SK-N-SH (cell line): ENCODE measurements around the gene INAVA. TPM values are rescaled to one million over a fixed set of nuclear protein-coding genes. Genes with fewer than 3 reads are reported as not detected.

ENCODE experiments used
- CTCF ChIA-PET: fragments of 300-600, 350-600 bp; formaldehyde crosslinking; extraction: SDS; loops from one replicate; lab custom pipeline; 2021; lab: Yijun Ruan, JAX
- POLR2A ChIA-PET: fragments of 350-600 bp; sonication (Branson Sonifier 250); formaldehyde crosslinking; extraction: SDS; loops from one replicate; lab custom pipeline; 2020; ENCODE audit warnings: antibody characterized with exemption, inconsistent platforms; lab: Yijun Ruan, JAX
- DNase-seq: peaks from one replicate; pipeline ENCODE4 v3.0.0; 2012
- H2AFZ ChIP-seq: fragments of 200-600 bp; sonication (generic); 2 replicates; pipeline ENCODE4 v1.8.1; 2016; ENCODE audit warnings: antibody characterized with exemption, mild to moderate bottlenecking, low read depth
- H3F3A ChIP-seq: fragments of 200-600 bp; sonication (generic); replicated peaks from 2 replicates; pipeline ENCODE3; 2016; ENCODE audit warnings: antibody characterized with exemption, mild to moderate bottlenecking; ENCODE audit not compliant: insufficient read depth
- H3K27ac ChIP-seq, 2 experiments: fragments of 200-500 bp in 1 of 2; fragments of 200-600 bp in 1 of 2; sonication (Bioruptor generic) in 1 of 2; sonication (generic), shearing (Covaris generic) in 1 of 2; 2 replicates each; pipeline versions ENCODE4 v1.5.1 to v1.6.1; 2014 to 2016; ENCODE audit warnings: low read depth in 2 of 2, inconsistent platforms in 1 of 2, low read length in 1 of 2, mild to moderate bottlenecking in 1 of 2, mixed read lengths in 1 of 2
- H3K27me3 ChIP-seq: fragments of 200-600 bp; sonication (generic), shearing (Covaris generic); 2 replicates; pipeline ENCODE4 v1.6.1; 2016; ENCODE audit warnings: mixed run types; ENCODE audit not compliant: insufficient read depth
- H3K36me3 ChIP-seq, 2 experiments: fragments of 200-500 bp in 1 of 2; fragments of 200-600 bp in 1 of 2; sonication (Bioruptor generic) in 1 of 2; sonication (generic) in 1 of 2; replicated peaks in 1 of 2; 2 replicates each; pipeline versions ENCODE3 to v1.5.1; 2014 to 2016; ENCODE audit warnings: low read length in 1 of 2, mild to moderate bottlenecking in 1 of 2; ENCODE audit not compliant: insufficient read depth in 2 of 2, control insufficient read depth in 1 of 2
- H3K4me1 ChIP-seq, 2 experiments: fragments of 200-500 bp in 1 of 2; fragments of 200-600 bp in 1 of 2; sonication (Bioruptor generic) in 1 of 2; sonication (generic), shearing (Covaris generic) in 1 of 2; 2 replicates each; pipeline versions ENCODE4 v1.5.1 to v1.6.1; 2014 to 2016; ENCODE audit warnings: low read depth in 1 of 2, low read length in 1 of 2, mixed run types in 1 of 2; ENCODE audit not compliant: insufficient read depth in 2 of 2, control insufficient read depth in 1 of 2
- H3K4me2 ChIP-seq: fragments of 200-600 bp; sonication (generic), shearing (Covaris generic); 2 replicates; pipeline ENCODE4 v1.6.1; 2017; ENCODE audit warnings: mixed run types
- H3K4me3 ChIP-seq, 2 experiments: fragments of 200-500 bp in 1 of 2; fragments of 200-600 bp in 1 of 2; sonication (Bioruptor generic) in 1 of 2; sonication (generic), shearing (Covaris generic) in 1 of 2; 2 replicates each; pipeline versions ENCODE4 v1.5.1 to v1.8.1; 2014 to 2016; ENCODE audit warnings: low read depth in 2 of 2, inconsistent platforms in 1 of 2, low read length in 1 of 2, mild to moderate bottlenecking in 1 of 2, mixed read lengths in 1 of 2, moderate library complexity in 1 of 2
- H3K79me2 ChIP-seq: fragments of 200-600 bp; sonication (generic); 2 replicates; pipeline ENCODE4 v1.8.1; 2017; ENCODE audit warnings: mild to moderate bottlenecking; ENCODE audit not compliant: insufficient read depth
- H3K9ac ChIP-seq: fragments of 200-600 bp; sonication (generic); 2 replicates; pipeline ENCODE4 v1.6.1; 2017; ENCODE audit warnings: mixed run types
- H3K9me2 ChIP-seq: fragments of 200-600 bp; sonication (generic); 2 replicates; pipeline ENCODE4 v1.6.1; 2017; ENCODE audit warnings: mixed run types
- H3K9me3 ChIP-seq: fragments of 200-600 bp; sonication (generic); 2 replicates; pipeline ENCODE4 v1.6.1; 2017; ENCODE audit warnings: mixed run types, mild to moderate bottlenecking, moderate library complexity
- H4K20me1 ChIP-seq: fragments of 200-600 bp; sonication (generic); 2 replicates; pipeline ENCODE4 v1.6.1; 2017; ENCODE audit warnings: mild to moderate bottlenecking, mixed run types; ENCODE audit not compliant: insufficient read depth
- CHD2 ChIP-seq: fragments of 150-350 bp; IDR thresholded peaks from 2 replicates; pipeline ENCODE4 v1.6.1; 2018; ENCODE audit warnings: low read length; ENCODE audit not compliant: partially characterized antibody
- ELF1 ChIP-seq: IDR thresholded peaks from 2 replicates; pipeline ENCODE4 v1.4.0; 2012
- EP300 ChIP-seq, 2 experiments: IDR thresholded peaks; 2 replicates each; pipeline versions ENCODE4 v1.4.0 to v1.6.1; 2012; ENCODE audit warnings: borderline replicate concordance in 1 of 2, low read depth in 1 of 2, low read length in 1 of 2
- EZH2phosphoT487 ChIP-seq: fragments of 200-600 bp; sonication (generic); IDR thresholded peaks from 2 replicates; pipeline ENCODE4 v1.6.1; 2017; ENCODE audit warnings: low read depth, mixed run types, mild to moderate bottlenecking, antibody characterized with exemption, moderate library complexity, borderline replicate concordance
- FOSL2 ChIP-seq: IDR thresholded peaks from 2 replicates; pipeline ENCODE4 v1.4.0; 2012; ENCODE audit warnings: low read depth, mild to moderate bottlenecking, moderate library complexity, borderline replicate concordance
- FOXM1 ChIP-seq: IDR thresholded peaks from 2 replicates; pipeline ENCODE4 v1.4.0; 2012; ENCODE audit warnings: low read depth, mild to moderate bottlenecking
- IRF3 ChIP-seq: fragments of 150-350 bp; IDR thresholded peaks from 2 replicates; pipeline ENCODE4 v1.6.1; 2016; ENCODE audit warnings: mild to moderate bottlenecking, low read depth, low read length
- PBX3 ChIP-seq: IDR thresholded peaks from 2 replicates; pipeline ENCODE4; 2012
- RAD21 ChIP-seq: IDR thresholded peaks from 2 replicates; pipeline ENCODE4 v1.6.1; 2012; ENCODE audit warnings: mild to moderate bottlenecking, low read length
- SIN3A ChIP-seq: IDR thresholded peaks from 2 replicates; pipeline ENCODE4 v1.6.1; 2012; ENCODE audit warnings: low read depth, mild to moderate bottlenecking, low read length, moderate library complexity, borderline replicate concordance
- WGBS: methylation state at CpG from one replicate; pipeline ENCODE4 v1.1.6; 2017; ENCODE audit warnings: low lambda C conversion rate; 5-methylcytosine and 5-hydroxymethylcytosine counted together
- polyA plus RNA-seq, 3 experiments: library from polyadenylated mRNA; depleted of rRNA; stranded (reverse); fragments of >200 nt; gene quantifications; 2 replicates each; pipeline ENCODE4 v1.2.3, GENCODE V29; 2012
- TF ChIP-seq, protein P1 (sequence below): IDR thresholded peaks from 2 replicates; pipeline ENCODE4 v1.6.1; 2012; ENCODE audit warnings: mild to moderate bottlenecking, low read depth, low read length, moderate library complexity

The INAVA gene
- polyA plus RNA-seq, 1 of the 3 experiments (the other 2 are of a cell fraction) = 0.12 TPM

DNA sequence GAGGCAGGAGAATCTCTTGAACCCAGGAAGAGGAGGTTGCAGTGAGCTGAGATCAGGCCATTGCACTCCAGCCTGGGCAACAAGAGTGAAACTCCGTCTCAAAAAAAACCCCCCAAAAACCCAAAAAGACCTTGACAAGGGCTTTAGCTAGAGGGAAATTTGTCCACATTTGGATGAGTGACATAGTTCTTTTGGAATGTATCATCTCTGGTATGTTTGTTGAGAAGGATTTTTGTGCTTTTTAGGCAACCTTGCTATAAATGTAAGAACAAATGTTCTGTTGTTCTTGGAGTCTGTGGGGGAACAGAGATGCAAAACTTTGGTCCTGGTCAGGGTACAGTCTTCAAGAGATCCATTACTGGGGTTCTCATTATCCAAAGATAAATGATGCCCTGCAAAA, 28.9 kb downstream of the INAVA start:
- no peak overlapping the region for H3K27ac ChIP-seq
- no peak for DNase-seq
- H3F3A ChIP-seq = no peaks in the 10 kb centered on the region
- POLR2A ChIA-PET = no interaction called here
- 70% methylated on average over 1 of the region's 1 CpG for WGBS
- CTCF ChIA-PET = interaction anchor here (2.0 kb wide), 1 partner anchor 86 kb away, joined by 5 read pairs; no protein-coding TSS in a partner anchor
- H3K79me2 ChIP-seq = no peaks in the 10 kb centered on the region
- no peak overlapping the region for H3K9ac ChIP-seq
- H3K4me2 ChIP-seq = no peak overlapping the region
- no peak for TF ChIP-seq PBX3
- no peak for TF ChIP-seq IRF3
- no peak for TF ChIP-seq FOXM1
- no peak for TF ChIP-seq RAD21
- H3K36me3 ChIP-seq = no peaks in the 10 kb centered on the region
- no peaks in the 10 kb centered on the region for H4K20me1 ChIP-seq
- no peak overlapping the region for H2AFZ ChIP-seq
- no peaks in the 10 kb centered on the region for H3K4me1 ChIP-seq
- no peak overlapping the region for H3K4me3 ChIP-seq
- H3K27me3 ChIP-seq = no peaks in the 10 kb centered on the region; the same call in 1 of the 2 replicates
- H3K9me2 ChIP-seq = no peaks in the 10 kb centered on the region
- H3K9me3 ChIP-seq = no peaks in the 10 kb centered on the region

- TF ChIP-seq ELF1 (no peak), SIN3A (no peak), EZH2phosphoT487 (no peak), CHD2 (no peak)
- no peaks in the 10 kb centered on the region for H3F3A ChIP-seq
- H3K36me3 ChIP-seq = no peaks in the 10 kb centered on the region
- peaks cover 10% of the 10 kb centered on the region; the same call in 1 of the 2 replicates for H3K27me3 ChIP-seq
- no peaks in the 10 kb centered on the region for H3K79me2 ChIP-seq
- no peaks in the 10 kb centered on the region for H3K4me1 ChIP-seq
- H3K4me3 ChIP-seq = no peak overlapping the region
- no peaks in the 10 kb centered on the region for H4K20me1 ChIP-seq
- H3K9ac ChIP-seq = no peak overlapping the region
- 53% methylated on average over 4 of the region's 4 CpGs for WGBS
- ChIA-PET POLR2A (no interaction called here), CTCF (no interaction called here)
- H3K9me3 ChIP-seq = no peaks in the 10 kb centered on the region
- no peak overlapping the region for H3K4me2 ChIP-seq
- H3K9me2 ChIP-seq = no peaks in the 10 kb centered on the region
- no peak overlapping the region for H2AFZ ChIP-seq
- DNase-seq = no peak
- H3K27ac ChIP-seq = no peak overlapping the region
Measured at GRCh38 chr1:200925831-200926230, 31.1 kb downstream of the INAVA start.

GRCh38 chr1:200929530-200930278, 35.0 kb downstream of the INAVA start:
- no peak overlapping the region for H3K9ac ChIP-seq
- DNase-seq = no peak

More at GRCh38 chr1:200929530-200930278, 35.0 kb downstream of the INAVA start:
- no peak overlapping the region for H2AFZ ChIP-seq
- CTCF ChIA-PET = interaction anchor here (1.3 kb wide), 1 partner anchor 39 kb away, joined by 7 read pairs; no protein-coding TSS in a partner anchor
- no peaks in the 10 kb centered on the region for H3K9me3 ChIP-seq
- H3K36me3 ChIP-seq = no peaks in the 10 kb centered on the region
- no peak overlapping the region for H3K4me2 ChIP-seq
- WGBS = 66% methylated on average over 4 of the region's 4 CpGs
- peaks cover 17% of the 10 kb centered on the region; the same call in 1 of the 2 replicates for H3K27me3 ChIP-seq
- no peaks in the 10 kb centered on the region for H3F3A ChIP-seq
- no peaks in the 10 kb centered on the region for H3K79me2 ChIP-seq
- no peaks in the 10 kb centered on the region for H4K20me1 ChIP-seq
- TF ChIP-seq EP300 (IDR thresholded peaks at IDR 0.05; ENCODE audit: borderline replicate concordance in 1 of 2, low read depth in 1 of 2, low read length in 1 of 2) = no peak
- no peak for TF ChIP-seq RAD21
- TF ChIP-seq, protein P1, sequence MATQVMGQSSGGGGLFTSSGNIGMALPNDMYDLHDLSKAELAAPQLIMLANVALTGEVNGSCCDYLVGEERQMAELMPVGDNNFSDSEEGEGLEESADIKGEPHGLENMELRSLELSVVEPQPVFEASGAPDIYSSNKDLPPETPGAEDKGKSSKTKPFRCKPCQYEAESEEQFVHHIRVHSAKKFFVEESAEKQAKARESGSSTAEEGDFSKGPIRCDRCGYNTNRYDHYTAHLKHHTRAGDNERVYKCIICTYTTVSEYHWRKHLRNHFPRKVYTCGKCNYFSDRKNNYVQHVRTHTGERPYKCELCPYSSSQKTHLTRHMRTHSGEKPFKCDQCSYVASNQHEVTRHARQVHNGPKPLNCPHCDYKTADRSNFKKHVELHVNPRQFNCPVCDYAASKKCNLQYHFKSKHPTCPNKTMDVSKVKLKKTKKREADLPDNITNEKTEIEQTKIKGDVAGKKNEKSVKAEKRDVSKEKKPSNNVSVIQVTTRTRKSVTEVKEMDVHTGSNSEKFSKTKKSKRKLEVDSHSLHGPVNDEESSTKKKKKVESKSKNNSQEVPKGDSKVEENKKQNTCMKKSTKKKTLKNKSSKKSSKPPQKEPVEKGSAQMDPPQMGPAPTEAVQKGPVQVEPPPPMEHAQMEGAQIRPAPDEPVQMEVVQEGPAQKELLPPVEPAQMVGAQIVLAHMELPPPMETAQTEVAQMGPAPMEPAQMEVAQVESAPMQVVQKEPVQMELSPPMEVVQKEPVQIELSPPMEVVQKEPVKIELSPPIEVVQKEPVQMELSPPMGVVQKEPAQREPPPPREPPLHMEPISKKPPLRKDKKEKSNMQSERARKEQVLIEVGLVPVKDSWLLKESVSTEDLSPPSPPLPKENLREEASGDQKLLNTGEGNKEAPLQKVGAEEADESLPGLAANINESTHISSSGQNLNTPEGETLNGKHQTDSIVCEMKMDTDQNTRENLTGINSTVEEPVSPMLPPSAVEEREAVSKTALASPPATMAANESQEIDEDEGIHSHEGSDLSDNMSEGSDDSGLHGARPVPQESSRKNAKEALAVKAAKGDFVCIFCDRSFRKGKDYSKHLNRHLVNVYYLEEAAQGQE = no peak
- TF ChIP-seq FOSL2 = no peak
- H3K4me3 ChIP-seq = no peak overlapping the region
- POLR2A ChIA-PET = no interaction called here
- no peaks in the 10 kb centered on the region for H3K9me2 ChIP-seq
- H3K4me1 ChIP-seq = no peaks in the 10 kb centered on the region
- no peak overlapping the region for H3K27ac ChIP-seq
